Caco-2 (cell line): ENCODE measurements around the gene SH2D2A. TPM values are rescaled to one million over a fixed set of nuclear protein-coding genes. Genes with fewer than 3 reads are reported as not detected.

Experiments used
- BruUV-seq: library from RNA; stranded (reverse); fragments of 400-500 nt; replicated peaks from 2 replicates; lab custom pipeline; 2021; lab: Mats Ljungman, UMichigan
- CTCF ChIA-PET: fragments of 300-600 bp; sonication (Branson Sonifier 250); formaldehyde crosslinking; loops from one replicate; lab custom pipeline; 2022; ENCODE audit warnings: antibody characterized with exemption; lab: Charles Lee
- POLR2A ChIA-PET: fragments of 300-600 bp; sonication (Branson Sonifier 250); formaldehyde crosslinking; loops from one replicate; lab custom pipeline; 2022; ENCODE audit warnings: antibody characterized with exemption; lab: Charles Lee
- DNase-seq, 2 experiments: peaks; one replicate each; pipeline versions ENCODE4 v3.0.0 to v3.0.0-alpha.2; 2020 to 2022
- H3K27me3 ChIP-seq: replicated peaks from 2 replicates; pipeline ENCODE4 v1.6.0; 2011; ENCODE audit warnings: low read length; ENCODE audit not compliant: control insufficient read depth, insufficient read depth
- H3K36me3 ChIP-seq: 2 replicates; pipeline ENCODE4 v1.5.1; 2011; ENCODE audit warnings: low read length; ENCODE audit not compliant: control insufficient read depth, insufficient read depth
- H3K4me1 ChIP-seq: fragments of 250-450 bp; sonication (Bioruptor Pico); 2 replicates; pipeline ENCODE4 v1.5.1; 2020; ENCODE audit warnings: mild to moderate bottlenecking
- H3K4me3 ChIP-seq: 2 replicates; pipeline ENCODE4 v1.5.1; 2011; ENCODE audit warnings: low read depth, mild to moderate bottlenecking, control low read depth, low read length
- H3K9me3 ChIP-seq: fragments of 250-450 bp; sonication (Bioruptor Pico); 2 replicates; pipeline ENCODE4 v1.5.1; 2020; ENCODE audit warnings: mild to moderate bottlenecking, moderate library complexity
- H3K27ac Mint-ChIP-seq: one replicate; pipeline ENCODE4 v1.8.0; 2022; ENCODE audit warnings: mixed read lengths; ENCODE audit not compliant: unreplicated experiment
- H3K27me3 Mint-ChIP-seq: one replicate; pipeline ENCODE4 v1.8.0; 2022; ENCODE audit warnings: mixed read lengths; ENCODE audit not compliant: insufficient read depth, unreplicated experiment
- H3K36me3 Mint-ChIP-seq: one replicate; pipeline ENCODE4 v1.8.0; 2022; ENCODE audit warnings: mild to moderate bottlenecking, mixed read lengths; ENCODE audit not compliant: insufficient read depth, unreplicated experiment
- H3K4me1 Mint-ChIP-seq: one replicate; pipeline ENCODE4 v1.8.0; 2022; ENCODE audit warnings: low read depth, mixed read lengths; ENCODE audit not compliant: unreplicated experiment
- H3K4me3 Mint-ChIP-seq: one replicate; pipeline ENCODE4 v1.8.0; 2022; ENCODE audit warnings: mild to moderate bottlenecking, moderate library complexity, mixed read lengths; ENCODE audit not compliant: unreplicated experiment
- H3K9me3 Mint-ChIP-seq: one replicate; pipeline ENCODE4 v1.8.0; 2022; ENCODE audit warnings: mixed read lengths; ENCODE audit not compliant: unreplicated experiment
- CTCF ChIP-seq, 2 experiments: fragments of 200-600 bp in 1 of 2; IDR thresholded peaks; 1 replicate in 1 of 2; 2 replicates in 1 of 2; pipeline versions ENCODE4 v1.5.1 to v1.8.0; 2011 to 2022; ENCODE audit warnings: antibody characterized with exemption in 1 of 2, control low read depth in 1 of 2, inconsistent platforms in 1 of 2, low read depth in 1 of 2, low read length in 1 of 2, mild to moderate bottlenecking in 1 of 2, moderate library complexity in 1 of 2; ENCODE audit not compliant: insufficient read depth in 1 of 2, severe bottlenecking in 1 of 2, unreplicated experiment in 1 of 2
- intact Hi-C: fragments of 100-400 bp; cut with micrococcal nuclease; formaldehyde crosslinking; loops from one replicate; pipeline ENCODE4 v1.10.0; 2022; ENCODE audit not compliant: unreplicated experiment
- total RNA-seq: library from RNA; stranded (reverse); gene quantifications from 2 replicates; pipeline ENCODE4 v1.2.3, GENCODE V29; 2022

Gene SH2D2A
- total RNA-seq, 1 experiment from 2014 or later: 5.5 TPM

DNA sequence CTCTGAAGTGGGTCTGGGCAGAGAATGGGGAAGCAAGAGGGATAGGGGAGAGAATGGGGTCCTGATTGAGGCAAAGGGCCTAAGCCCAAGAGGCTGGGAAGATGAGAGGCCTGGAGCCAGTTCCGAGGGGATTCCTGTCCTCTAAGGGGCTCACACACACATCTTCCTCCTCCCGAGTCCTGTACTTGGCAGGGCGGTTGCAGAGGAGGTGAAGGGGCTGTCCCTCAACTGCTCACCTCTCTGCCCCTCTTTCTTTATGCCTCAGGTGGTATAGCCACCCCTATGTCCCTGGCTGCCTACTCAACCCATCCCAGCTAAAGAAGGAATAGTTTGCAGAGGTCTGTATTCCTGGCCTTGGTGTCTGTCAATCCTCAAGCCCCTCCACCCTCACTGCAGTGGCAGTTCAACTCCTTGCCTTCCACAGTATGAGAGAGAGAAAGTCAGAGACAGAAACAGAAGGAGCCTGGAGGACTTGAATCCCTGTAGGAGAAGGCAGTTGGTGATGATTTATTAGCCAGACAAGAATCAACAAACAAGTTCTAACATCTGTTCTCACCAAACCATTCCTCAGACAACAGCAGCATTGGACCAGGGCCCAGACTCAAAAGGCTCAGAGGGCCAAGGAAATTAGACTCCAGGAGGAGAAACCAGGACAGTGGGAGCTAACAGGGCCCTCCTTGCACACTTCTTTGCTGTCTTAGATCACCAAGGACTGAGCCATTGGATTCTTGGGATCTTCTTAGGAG is 10.7 kb downstream of the SH2D2A start:
- no peaks in the 10 kb centered on the region for H3K27me3 Mint-ChIP-seq
- Histone ChIP-seq H3K4me3 (no peak overlapping the region), H3K4me1 (no peaks in the 10 kb centered on the region), H3K36me3 (peaks cover 2% of the 10 kb centered on the region; the same call in 1 of the 2 replicates), H3K27me3 (no peaks in the 10 kb centered on the region), H3K9me3 (no peaks in the 10 kb centered on the region)
- H3K36me3 Mint-ChIP-seq: peaks cover 20% of the 10 kb centered on the region
- H3K4me3 Mint-ChIP-seq: no peak overlapping the region
- DNase-seq: no peak
- POLR2A ChIA-PET: no interaction called here
- no peaks in the 10 kb centered on the region for H3K4me1 Mint-ChIP-seq
- no peaks in the 10 kb centered on the region for H3K9me3 Mint-ChIP-seq
- no peak overlapping the region for H3K27ac Mint-ChIP-seq
- BruUV-seq: no TSS peak
- intact Hi-C loops: no loop called here
- CTCF ChIA-PET: interaction anchor here (0.7 to 1.0 kb wide), 2 partner anchors 55 to 85 kb away, joined by 3 to 4 read pairs; partner anchors contain the start of gene NTRK1
- TF ChIP-seq CTCF (IDR thresholded peaks at IDR 0.05; ENCODE audit: insufficient read depth in 1 of 2, low read depth in 1 of 2, low read length in 1 of 2, severe bottlenecking in 1 of 2, unreplicated experiment in 1 of 2): no peak

DNA sequence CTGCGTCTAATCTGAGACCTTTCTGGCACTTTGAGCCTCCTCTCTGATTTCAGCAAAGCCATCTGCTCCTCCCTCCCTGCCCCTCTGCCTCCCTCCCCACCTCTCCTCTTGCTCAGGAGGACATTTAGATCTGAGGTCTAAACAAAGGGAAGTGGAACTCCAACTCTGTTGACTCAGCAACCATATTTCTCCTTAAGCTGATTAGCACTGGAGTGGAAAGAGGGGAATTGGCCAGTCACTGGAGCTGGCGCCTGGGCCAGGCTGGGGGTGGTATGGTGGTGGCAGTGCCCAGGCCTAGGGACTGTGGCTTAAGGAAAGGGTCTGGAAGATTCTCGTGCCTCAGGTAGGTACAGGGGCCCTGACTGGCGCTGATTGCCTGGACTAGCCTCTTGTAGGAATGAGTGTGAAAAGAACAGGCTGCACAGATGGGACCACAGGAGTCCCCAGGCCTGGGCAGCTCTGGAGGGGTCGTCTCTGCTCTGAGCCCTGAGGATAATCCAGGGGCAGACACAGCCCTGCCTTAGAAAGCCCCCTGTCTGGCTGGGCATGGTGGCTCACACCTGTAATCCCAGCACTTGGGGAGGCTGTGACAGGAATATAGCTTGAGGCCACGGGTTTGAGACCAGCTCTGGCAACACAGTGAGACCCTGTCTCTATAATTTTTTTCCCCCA is 11.9 kb downstream of the SH2D2A start:
- no peaks in the 10 kb centered on the region for H3K9me3 Mint-ChIP-seq
- peaks cover 32% of the 10 kb centered on the region for H3K36me3 Mint-ChIP-seq
- no peak for DNase-seq
- Histone ChIP-seq H3K9me3 (no peaks in the 10 kb centered on the region), H3K36me3 (peaks cover 2% of the 10 kb centered on the region; the same call in 1 of the 2 replicates), H3K4me1 (no peaks in the 10 kb centered on the region), H3K4me3 (no peak overlapping the region), H3K27me3 (no peaks in the 10 kb centered on the region)
- H3K27me3 Mint-ChIP-seq: no peaks in the 10 kb centered on the region
- BruUV-seq: no TSS peak
- TF ChIP-seq CTCF (IDR thresholded peaks at IDR 0.05; ENCODE audit: insufficient read depth in 1 of 2, low read depth in 1 of 2, low read length in 1 of 2, severe bottlenecking in 1 of 2, unreplicated experiment in 1 of 2): no peak
- ChIA-PET POLR2A (no interaction called here), CTCF (interaction anchor here (0.7 to 1.0 kb wide), 3 partner anchors 9 to 87 kb away, joined by 3 to 4 read pairs (median 3); partner anchors contain the start of gene NTRK1)
- peak overlapping the region; percentile 49 for H3K27ac Mint-ChIP-seq
- H3K4me1 Mint-ChIP-seq: no peaks in the 10 kb centered on the region
- intact Hi-C loops: no loop called here
- H3K4me3 Mint-ChIP-seq: no peak overlapping the region

- Mint-ChIP-seq H3K4me1 (no peaks in the 10 kb centered on the region), H3K27ac (peak overlapping the region; percentile 49), H3K9me3 (no peaks in the 10 kb centered on the region), H3K4me3 (no peak overlapping the region), H3K36me3 (peaks cover 36% of the 10 kb centered on the region), H3K27me3 (no peaks in the 10 kb centered on the region)
- peaks cover 4% of the 10 kb centered on the region; the same call in 1 of the 2 replicates for H3K36me3 ChIP-seq
- H3K4me3 ChIP-seq: no peak overlapping the region
- no TSS peak for BruUV-seq
- intact Hi-C loops: no loop called here
- H3K4me1 ChIP-seq: no peaks in the 10 kb centered on the region
- POLR2A ChIA-PET: no interaction called here
- TF ChIP-seq CTCF (IDR thresholded peaks at IDR 0.05; ENCODE audit: insufficient read depth in 1 of 2, low read depth in 1 of 2, low read length in 1 of 2, severe bottlenecking in 1 of 2, unreplicated experiment in 1 of 2): no peak
- CTCF ChIA-PET: no interaction called here
- no peaks in the 10 kb centered on the region for H3K27me3 ChIP-seq
- DNase-seq: no peak
- H3K9me3 ChIP-seq: no peaks in the 10 kb centered on the region
Observed at GRCh38 chr1:156804026-156804425, 12.6 kb downstream of the SH2D2A start.
